RWPE2 (cell line): ENCODE results near the gene GCK.

Source experiments
- ATAC-seq: fragments of 200-7000 bp; cut with Tn5 transposase; 3 replicates; pipeline ENCODE4 v1.9.1; 2021; ENCODE audit warnings: low read depth
- DNase-seq: peaks from one replicate; pipeline ENCODE4 v3.0.0-alpha.2; 2020; ENCODE audit warnings: low spot score
- H3K27ac ChIP-seq: fragments of 450-650 bp; 2 replicates; pipeline ENCODE4 v1.5.1; 2017; ENCODE audit warnings: mild to moderate bottlenecking; ENCODE audit not compliant: poor library complexity, severe bottlenecking
- H3K27me3 ChIP-seq: fragments of 250-450 bp; sonication (Bioruptor Pico); 2 replicates; pipeline ENCODE4 v1.5.1; 2021; ENCODE audit warnings: mild to moderate bottlenecking, moderate library complexity; ENCODE audit not compliant: insufficient read depth, poor library complexity, severe bottlenecking
- H3K36me3 ChIP-seq: fragments of 250-450 bp; sonication (Bioruptor Pico); 2 replicates; pipeline ENCODE4 v1.5.1; 2020; ENCODE audit warnings: low read depth, mild to moderate bottlenecking, moderate library complexity
- H3K4me1 ChIP-seq: fragments of 250-450 bp; sonication (Bioruptor Pico); 2 replicates; pipeline ENCODE4 v1.5.1; 2021; ENCODE audit warnings: mild to moderate bottlenecking, moderate library complexity; ENCODE audit not compliant: insufficient read depth, poor library complexity, severe bottlenecking
- H3K4me3 ChIP-seq: fragments of 250-450 bp; sonication (Bioruptor Pico); 2 replicates; pipeline ENCODE4 v1.5.1; 2021; ENCODE audit warnings: mild to moderate bottlenecking, moderate library complexity; ENCODE audit not compliant: severe bottlenecking
- H3K9me3 ChIP-seq: fragments of 250-450 bp; sonication (Bioruptor Pico); 2 replicates; pipeline ENCODE4 v1.5.1; 2021; ENCODE audit warnings: mild to moderate bottlenecking, moderate library complexity; ENCODE audit not compliant: severe bottlenecking
- CTCF ChIP-seq: fragments of 450-650 bp; IDR thresholded peaks from one replicate; pipeline ENCODE4 v1.5.1; 2017; ENCODE audit warnings: mild to moderate bottlenecking, moderate library complexity; ENCODE audit not compliant: poor library complexity, severe bottlenecking

The GCK gene

DNA sequence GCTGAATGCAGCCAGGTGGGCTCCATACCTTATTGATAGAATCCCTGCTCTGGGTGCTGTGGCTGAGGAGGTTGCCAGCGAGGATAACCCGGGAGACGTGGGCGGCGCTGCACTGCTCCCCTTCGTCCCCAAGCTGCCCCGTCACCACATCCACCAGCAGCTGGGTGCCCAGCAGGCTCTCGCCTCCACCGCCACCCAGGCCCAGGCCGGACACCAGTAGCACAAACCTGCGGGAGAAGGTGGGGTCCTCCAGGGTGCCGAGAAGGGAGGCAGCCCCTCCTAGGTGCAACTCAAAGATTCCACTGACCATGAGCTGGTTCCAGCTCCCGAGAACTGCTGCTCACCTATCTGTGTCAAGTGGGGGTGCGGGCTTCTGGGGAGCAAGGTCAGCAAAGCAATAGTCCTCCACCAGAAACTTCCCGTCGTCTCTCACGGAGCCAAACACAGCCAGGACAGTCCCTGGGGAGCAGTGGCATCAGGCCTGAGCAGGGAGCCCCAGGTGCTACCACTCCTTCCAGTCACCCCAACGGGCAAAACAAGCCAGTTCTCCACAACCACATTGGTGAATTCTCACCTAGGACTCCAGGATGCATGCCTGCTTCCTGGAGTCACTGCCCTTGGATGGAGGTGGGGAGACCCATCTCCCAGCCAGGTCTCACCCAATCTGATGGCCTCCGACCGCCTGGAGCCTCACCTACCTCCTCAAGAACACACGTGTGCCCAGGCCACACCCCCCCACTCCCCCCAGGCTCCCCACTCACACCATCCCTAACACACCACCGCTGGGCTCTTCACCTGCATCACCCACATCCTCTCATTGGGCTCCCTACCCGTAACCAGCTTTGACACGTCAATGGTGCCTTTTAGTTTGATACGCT, 72.2 kb downstream of the GCK start:
- H3K27me3 ChIP-seq, result no peaks in the 10 kb centered on the region

DNA sequence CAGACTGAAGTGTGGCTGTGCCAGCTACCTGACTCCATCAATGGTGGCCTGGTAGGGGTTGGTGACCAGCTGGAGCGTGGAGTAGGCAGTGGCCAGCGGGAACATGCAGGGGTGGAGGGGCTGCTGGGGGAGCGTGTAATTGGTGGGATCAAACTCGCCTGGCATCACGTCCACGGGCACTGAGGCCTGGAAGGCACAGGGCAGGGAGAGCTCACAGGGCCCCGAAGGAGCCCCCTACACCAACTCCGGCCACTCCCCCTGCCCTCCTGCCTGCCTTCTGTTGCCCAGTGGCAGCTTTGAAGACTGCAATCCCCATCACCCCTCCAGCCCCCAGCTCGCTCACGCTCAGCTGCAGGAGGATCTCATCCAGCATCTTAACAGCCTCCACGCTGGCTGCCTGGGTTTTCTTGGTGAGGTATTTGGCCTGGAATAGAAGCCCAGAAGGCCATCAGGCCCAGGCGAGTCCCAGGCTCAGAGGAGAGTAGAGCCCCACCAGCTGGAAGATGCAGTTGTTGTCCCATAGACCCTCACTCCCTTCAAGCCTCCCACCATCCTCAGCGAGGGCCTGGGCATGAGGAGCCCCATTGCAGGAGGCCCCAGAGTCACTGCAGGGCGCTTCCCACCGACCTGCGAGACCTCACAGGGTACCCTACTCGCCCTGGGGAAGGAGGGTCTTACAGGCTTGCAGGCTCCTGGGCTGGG, 73.0 kb downstream of the GCK start:
- Histone ChIP-seq H3K36me3 (peaks cover 67% of the 10 kb centered on the region), H3K4me1 (no peaks in the 10 kb centered on the region)
- ATAC-seq, result no peak

More for the DNA sequence above, 72.2 kb downstream of the GCK start:
- ATAC-seq (no peak), DNase-seq (no peak)
- Histone ChIP-seq H3K4me1 (no peaks in the 10 kb centered on the region), H3K36me3 (peaks cover 75% of the 10 kb centered on the region), H3K9me3 (no peaks in the 10 kb centered on the region), H3K4me3 (no peak overlapping the region), H3K27ac (no peak overlapping the region)
- TF ChIP-seq CTCF, result no peak

GRCh38 chr7:44114586-44115310, 74.5 kb downstream of the GCK start:
- Histone ChIP-seq H3K36me3 (peaks cover 52% of the 10 kb centered on the region), H3K27me3 (no peaks in the 10 kb centered on the region), H3K27ac (no peak overlapping the region), H3K9me3 (no peaks in the 10 kb centered on the region), H3K4me3 (no peak overlapping the region), H3K4me1 (no peaks in the 10 kb centered on the region)
- no peak for TF ChIP-seq CTCF
- no peak for ATAC-seq
- DNase-seq, result no peak

More for the DNA sequence above, 73.0 kb downstream of the GCK start:
- no peak for DNase-seq
- H3K27ac ChIP-seq, result no peak overlapping the region
- H3K9me3 ChIP-seq, result no peaks in the 10 kb centered on the region
- no peak overlapping the region for H3K4me3 ChIP-seq
- TF ChIP-seq CTCF, result no peak
- no peaks in the 10 kb centered on the region for H3K27me3 ChIP-seq

DNA sequence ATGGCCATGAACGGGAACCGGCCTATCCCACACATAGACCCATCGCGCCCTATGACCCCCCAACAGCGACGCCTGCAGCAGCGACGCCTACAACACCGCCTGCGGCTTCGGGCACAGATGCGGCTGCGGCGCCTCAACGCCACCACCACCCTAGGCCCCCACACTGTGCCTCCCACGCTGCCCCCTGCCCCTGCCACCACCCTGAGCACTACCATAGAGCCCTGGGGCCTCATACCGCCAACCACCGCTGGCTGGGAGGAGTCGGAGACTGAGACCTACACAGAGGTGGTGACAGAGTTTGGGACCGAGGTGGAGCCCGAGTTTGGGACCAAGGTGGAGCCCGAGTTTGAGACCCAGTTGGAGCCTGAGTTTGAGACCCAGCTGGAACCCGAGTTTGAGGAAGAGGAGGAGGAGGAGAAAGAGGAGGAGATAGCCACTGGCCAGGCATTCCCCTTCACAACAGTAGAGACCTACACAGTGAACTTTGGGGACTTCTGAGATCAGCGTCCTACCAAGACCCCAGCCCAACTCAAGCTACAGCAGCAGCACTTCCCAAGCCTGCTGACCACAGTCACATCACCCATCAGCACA, 75.4 kb downstream of the GCK start:
- H3K9me3 ChIP-seq, result no peaks in the 10 kb centered on the region
- no peaks in the 10 kb centered on the region for H3K4me1 ChIP-seq
- H3K27ac ChIP-seq, result no peak overlapping the region
- peaks cover 43% of the 10 kb centered on the region for H3K36me3 ChIP-seq
- no peak for TF ChIP-seq CTCF
- H3K27me3 ChIP-seq, result no peaks in the 10 kb centered on the region
- ATAC-seq, result no peak; the same call in 2 of the 3 replicates
- DNase-seq, result no peak
- H3K4me3 ChIP-seq, result no peak overlapping the region
